Measurements from ENCODE around the gene ZNF320. TPM values are rescaled to one million over a fixed set of nuclear protein-coding genes. Genes with fewer than 3 reads are reported as not detected.

Gene ZNF320
- 6.9 and 14.2 TPM in 2 replicates for polyA plus RNA-seq (2012; rRNA removed)
- polyA plus RNA-seq (2012; cell fraction: cytosol; rRNA removed) = 6.4 and 9.3 TPM in 2 replicates
- polyA plus RNA-seq (2012; cell fraction: nucleus; rRNA removed) = 24.3 and 30.3 TPM in 2 replicates

DNA sequence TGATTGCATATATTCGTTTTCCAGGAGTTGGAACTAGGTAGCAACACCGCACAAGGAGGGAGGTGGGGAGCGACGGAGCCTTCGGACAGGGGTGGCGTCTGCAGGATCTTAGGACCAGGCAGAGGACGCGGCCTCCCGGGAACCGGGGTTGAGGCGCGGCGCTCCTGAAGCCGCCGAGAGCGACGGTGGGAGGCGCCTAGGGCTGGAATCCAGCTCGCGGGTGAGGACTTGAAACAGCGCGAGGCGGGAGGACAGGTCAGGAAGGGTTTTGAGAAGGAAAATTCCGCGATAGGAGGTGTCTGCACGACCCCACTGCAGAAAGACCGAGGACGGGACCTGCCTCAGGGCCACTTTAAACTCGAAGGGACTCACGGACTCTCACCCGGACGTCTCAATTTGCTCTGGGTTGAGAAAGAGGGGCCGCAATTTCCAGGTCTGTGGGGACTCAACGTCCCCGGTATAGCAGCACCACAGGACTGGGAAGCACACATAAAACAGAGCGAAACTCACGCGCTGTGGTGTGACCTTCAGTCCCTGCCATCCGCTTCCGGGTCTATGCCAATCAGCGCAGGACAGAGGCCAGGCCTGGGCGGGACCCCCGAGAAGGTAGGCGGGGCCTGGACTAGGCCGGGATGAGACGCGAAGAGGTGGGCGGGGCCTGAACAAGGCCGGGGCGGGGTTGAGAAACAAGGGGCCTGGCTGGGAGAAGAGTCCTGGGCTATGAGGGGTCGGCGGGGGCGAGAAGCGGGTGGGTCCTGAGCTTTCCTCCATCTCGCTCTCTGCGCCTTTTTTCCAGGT, at the start of gene ZNF320:
TSS of gene ZNF320 (minus strand) at position 498 of the 798 bp plus-strand sequence. CDS start 7,380 bp downstream, outside the sequence.
- H3K4me2 ChIP-seq = peak within 1 kb of the TSS; percentile 88
- no peaks in the 10 kb centered on the region for H3K9me3 ChIP-seq
- H3K4me1 ChIP-seq (ENCODE audit: control insufficient read depth in 1 of 2, insufficient read depth in 2 of 2, low read depth in 1 of 2, low read length in 1 of 2) = no peaks in the 10 kb centered on the region; a peak in 1 of 4 replicates
- no peaks in the 10 kb centered on the region for H4K20me1 ChIP-seq (ENCODE audit: insufficient read depth)
- peaks cover 3% of the 10 kb centered on the region for H3F3A ChIP-seq (replicated peaks; ENCODE audit: insufficient read depth)
- H3K79me2 ChIP-seq (ENCODE audit: insufficient read depth) = peaks cover 36% of the 10 kb centered on the region
- peak within 1 kb of the TSS; percentile 81 for H3K9ac ChIP-seq
- ChIA-PET CTCF (no interaction called here), POLR2A (no interaction called here)
- DNase-seq = peak; percentile 98
- no peaks in the 10 kb centered on the region for H3K9me2 ChIP-seq
- H2AFZ ChIP-seq (ENCODE audit: low read depth) = peak within 1 kb of the TSS; percentile 95
- no peak for TF ChIP-seq SIN3A (IDR thresholded peaks at IDR 0.05; ENCODE audit: borderline replicate concordance, low read depth, low read length)
- TF ChIP-seq SMC3 (IDR thresholded peaks at IDR 0.05; ENCODE audit: low read depth, low read length) = no peak
- peak; percentile 70; the same call in 1 of the 2 replicates for TF ChIP-seq ELF1 (IDR thresholded peaks at IDR 0.05)
- no peak for TF ChIP-seq RFX5 (IDR thresholded peaks at IDR 0.05; ENCODE audit: low read length)
- TF ChIP-seq TAF1 (IDR thresholded peaks at IDR 0.05; ENCODE audit: borderline replicate concordance, low read depth, low read length) = peak; percentile 21; the same call in 1 of the 2 replicates
- TF ChIP-seq NRF1 (IDR thresholded peaks at IDR 0.05; ENCODE audit: low read depth, low read length) = peak; percentile 42
- no peak for TF ChIP-seq YY1 (IDR thresholded peaks at IDR 0.05; ENCODE audit: low read depth)
- TF ChIP-seq CHD2 (IDR thresholded peaks at IDR 0.05; ENCODE audit: low read length, partially characterized antibody) = peak; percentile 68
- TF ChIP-seq FOXJ3 (CRISPR knock-in tag; IDR thresholded peaks at IDR 0.05) = no peak
- TF ChIP-seq TEAD4 (IDR thresholded peaks at IDR 0.05; ENCODE audit: borderline replicate concordance, insufficient read depth) = no peak
- peak; percentile 91 for TF ChIP-seq POLR2AphosphoS5 (IDR thresholded peaks at IDR 0.05; ENCODE audit: low read depth, low read length)
- TF ChIP-seq, protein P1, sequence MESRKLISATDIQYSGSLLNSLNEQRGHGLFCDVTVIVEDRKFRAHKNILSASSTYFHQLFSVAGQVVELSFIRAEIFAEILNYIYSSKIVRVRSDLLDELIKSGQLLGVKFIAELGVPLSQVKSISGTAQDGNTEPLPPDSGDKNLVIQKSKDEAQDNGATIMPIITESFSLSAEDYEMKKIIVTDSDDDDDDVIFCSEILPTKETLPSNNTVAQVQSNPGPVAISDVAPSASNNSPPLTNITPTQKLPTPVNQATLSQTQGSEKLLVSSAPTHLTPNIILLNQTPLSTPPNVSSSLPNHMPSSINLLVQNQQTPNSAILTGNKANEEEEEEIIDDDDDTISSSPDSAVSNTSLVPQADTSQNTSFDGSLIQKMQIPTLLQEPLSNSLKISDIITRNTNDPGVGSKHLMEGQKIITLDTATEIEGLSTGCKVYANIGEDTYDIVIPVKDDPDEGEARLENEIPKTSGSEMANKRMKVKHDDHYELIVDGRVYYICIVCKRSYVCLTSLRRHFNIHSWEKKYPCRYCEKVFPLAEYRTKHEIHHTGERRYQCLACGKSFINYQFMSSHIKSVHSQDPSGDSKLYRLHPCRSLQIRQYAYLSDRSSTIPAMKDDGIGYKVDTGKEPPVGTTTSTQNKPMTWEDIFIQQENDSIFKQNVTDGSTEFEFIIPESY (IDR thresholded peaks at IDR 0.05; ENCODE audit: borderline replicate concordance, low read depth) = peak; percentile 53; the same call in 1 of the 2 replicates
- TF ChIP-seq, protein P2, sequence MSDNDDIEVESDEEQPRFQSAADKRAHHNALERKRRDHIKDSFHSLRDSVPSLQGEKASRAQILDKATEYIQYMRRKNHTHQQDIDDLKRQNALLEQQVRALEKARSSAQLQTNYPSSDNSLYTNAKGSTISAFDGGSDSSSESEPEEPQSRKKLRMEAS (IDR thresholded peaks at IDR 0.05; ENCODE audit: low read depth) = peak; percentile 92
- peak; percentile 87 for TF ChIP-seq GABPA (IDR thresholded peaks at IDR 0.05; ENCODE audit: low read depth)
- TF ChIP-seq MXI1 (IDR thresholded peaks at IDR 0.05; ENCODE audit: low read depth, low read length) = peak; percentile 96
- TF ChIP-seq, protein P3, sequence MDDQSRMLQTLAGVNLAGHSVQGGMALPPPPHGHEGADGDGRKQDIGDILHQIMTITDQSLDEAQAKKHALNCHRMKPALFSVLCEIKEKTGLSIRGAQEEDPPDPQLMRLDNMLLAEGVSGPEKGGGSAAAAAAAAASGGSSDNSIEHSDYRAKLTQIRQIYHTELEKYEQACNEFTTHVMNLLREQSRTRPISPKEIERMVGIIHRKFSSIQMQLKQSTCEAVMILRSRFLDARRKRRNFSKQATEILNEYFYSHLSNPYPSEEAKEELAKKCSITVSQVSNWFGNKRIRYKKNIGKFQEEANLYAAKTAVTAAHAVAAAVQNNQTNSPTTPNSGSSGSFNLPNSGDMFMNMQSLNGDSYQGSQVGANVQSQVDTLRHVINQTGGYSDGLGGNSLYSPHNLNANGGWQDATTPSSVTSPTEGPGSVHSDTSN (IDR thresholded peaks at IDR 0.05) = peak; percentile 57
- TF ChIP-seq, protein P4, sequence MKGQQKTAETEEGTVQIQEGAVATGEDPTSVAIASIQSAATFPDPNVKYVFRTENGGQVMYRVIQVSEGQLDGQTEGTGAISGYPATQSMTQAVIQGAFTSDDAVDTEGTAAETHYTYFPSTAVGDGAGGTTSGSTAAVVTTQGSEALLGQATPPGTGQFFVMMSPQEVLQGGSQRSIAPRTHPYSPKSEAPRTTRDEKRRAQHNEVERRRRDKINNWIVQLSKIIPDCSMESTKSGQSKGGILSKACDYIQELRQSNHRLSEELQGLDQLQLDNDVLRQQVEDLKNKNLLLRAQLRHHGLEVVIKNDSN (IDR thresholded peaks at IDR 0.05; ENCODE audit: borderline replicate concordance, low read depth) = no peak
- peaks cover 0 to 16% of the 10 kb centered on the region in 2 experiments for H3K36me3 ChIP-seq (replicated peaks in 1 of 2; ENCODE audit: control insufficient read depth in 1 of 2, insufficient read depth in 2 of 2, low read length in 1 of 2)
- peak within 1 kb of the TSS; percentile 79 to 98 for H3K4me3 ChIP-seq (ENCODE audit: low read depth in 2 of 2, low read length in 1 of 2)
- H3K27me3 ChIP-seq (ENCODE audit: insufficient read depth) = no peaks in the 10 kb centered on the region
- peak within 1 kb of the TSS; percentile 87 to 89 for H3K27ac ChIP-seq (ENCODE audit: low read depth in 2 of 2, low read length in 1 of 2)
- 14% methylated on average over 44 of the region's 56 CpGs for WGBS (ENCODE audit: low lambda C conversion rate)

Data from SK-N-SH (cell line).